K562 (cell line): ENCODE data around the gene SDE2. TPM values are rescaled to one million over a fixed set of nuclear protein-coding genes. Genes with fewer than 3 reads are reported as not detected.
A peak's percentile ranks its signal among the peaks of the same experiment; 100 is the strongest.

Source experiments
- ARID4B ChIP-seq: sonication (generic); formaldehyde crosslinking; IDR thresholded peaks from 2 replicates; pipeline ENCODE4 v1.8.0; 2022; ENCODE audit warnings: mild to moderate bottlenecking, missing genetic modification reagents
- E2F3 ChIP-seq: fragments of 250-450 bp; sonication (Bioruptor Pico); IDR thresholded peaks from 2 replicates; pipeline ENCODE4 v1.4.0; 2020; ENCODE audit warnings: mild to moderate bottlenecking
- GABPA ChIP-seq: fragments of 200-800 bp; sonication (Bioruptor generic); conservative IDR thresholded peaks from 2 replicates; pipeline ENCODE4 v1.6.1; 2016; ENCODE audit warnings: low read depth, missing genetic modification characterization, missing compliant biosample characterization
- JUN ChIP-seq, 2 experiments: sonication (generic) in 1 of 2; formaldehyde crosslinking in 1 of 2; IDR thresholded peaks; 2 replicates each; pipeline versions ENCODE4 v1.6.1 to v1.8.0; 2012 to 2022; ENCODE audit warnings: borderline replicate concordance in 2 of 2, mild to moderate bottlenecking in 2 of 2, improper control_type of control experiment in 1 of 2, low read depth in 1 of 2, low read length in 1 of 2, missing genetic modification reagents in 1 of 2
- NFATC3 ChIP-seq: fragments of 450-650 bp; IDR thresholded peaks from 2 replicates; pipeline ENCODE4 v1.6.1; 2017; ENCODE audit warnings: mild to moderate bottlenecking
- NFYB ChIP-seq: IDR thresholded peaks from 2 replicates; pipeline ENCODE4 v1.6.1; 2011; ENCODE audit warnings: mild to moderate bottlenecking, moderate library complexity; ENCODE audit not compliant: insufficient read length; ENCODE audit errors: extremely low read depth
- RBFOX2 ChIP-seq: fragments of 200-400 bp; formaldehyde crosslinking; IDR thresholded peaks from 2 replicates; pipeline ENCODE4 v1.6.1; 2017; ENCODE audit warnings: low read depth, mild to moderate bottlenecking, low read length, moderate library complexity
- RNF219 ChIP-seq: fragments of 250-450 bp; sonication (Bioruptor Pico); IDR thresholded peaks from 2 replicates; pipeline ENCODE4 v1.5.0; 2022; ENCODE audit warnings: mild to moderate bottlenecking
- SMARCB1 ChIP-seq: IDR thresholded peaks from 2 replicates; pipeline ENCODE4 v1.6.1; 2011; ENCODE audit warnings: improper control_type of control experiment, low read depth; ENCODE audit not compliant: insufficient read length
- SP2 ChIP-seq: IDR thresholded peaks from 2 replicates; pipeline ENCODE4 v1.6.1; 2011; ENCODE audit warnings: mild to moderate bottlenecking, low read depth, low read length, moderate library complexity; ENCODE audit not compliant: poor library complexity, severe bottlenecking; ENCODE audit errors: extremely low read depth
- SRSF3 ChIP-seq: fragments of 200-400 bp; formaldehyde crosslinking; IDR thresholded peaks from 2 replicates; pipeline ENCODE4 v1.6.1; 2016; ENCODE audit warnings: mild to moderate bottlenecking, low read length, moderate library complexity; ENCODE audit not compliant: insufficient read depth
- YY1 ChIP-seq, 3 experiments: IDR thresholded peaks; 2 replicates each; pipeline ENCODE4 v1.6.1; 2011; ENCODE audit warnings: low read length in 2 of 3, mild to moderate bottlenecking in 2 of 3, moderate library complexity in 2 of 3, borderline replicate concordance in 1 of 3, control low read depth in 1 of 3, low read depth in 1 of 3; ENCODE audit not compliant: insufficient read depth in 3 of 3, insufficient replicate concordance in 2 of 3, control insufficient read depth in 1 of 3, insufficient read length in 1 of 3; ENCODE audit errors: extremely low read depth in 1 of 3
- ZFX ChIP-seq: sonication (generic); formaldehyde crosslinking; IDR thresholded peaks from 2 replicates; pipeline ENCODE4 v1.8.0; 2022; ENCODE audit warnings: mild to moderate bottlenecking, missing genetic modification reagents, moderate library complexity
- ZNF124 ChIP-seq: sonication (generic); formaldehyde crosslinking; IDR thresholded peaks from 2 replicates; pipeline ENCODE4 v1.8.1; 2022; ENCODE audit warnings: missing genetic modification reagents
- ZNF707 ChIP-seq: fragments of 250-450 bp; sonication (Bioruptor Pico); conservative IDR thresholded peaks from 2 replicates; pipeline ENCODE4 v1.8.0; 2022; ENCODE audit warnings: inconsistent platforms, mild to moderate bottlenecking, moderate library complexity
- ZNF76 ChIP-seq: fragments of 250-450 bp; sonication (Bioruptor Pico); IDR thresholded peaks from 2 replicates; pipeline ENCODE4 v1.4.0; 2020; ENCODE audit warnings: mild to moderate bottlenecking, moderate library complexity, borderline replicate concordance
- polyA plus RNA-seq, 8 experiments: library from polyadenylated mRNA; depleted of rRNA in 4 of 8; stranded (reverse) in 5 of 8; unstranded in 3 of 8; fragments of >200 nt; fragmentation: Nextera tagmentation in 2 of 8; fragmentation: Illumina TruSeq in 1 of 8; extraction: Ambion mirVana in 2 of 8; extraction: Trizol in 1 of 8; gene quantifications; 2 replicates each; pipeline versions ENCODE4 v1.2.1 to v1.2.3, GENCODE V29; 2011 to 2014; ENCODE audit warnings: inconsistent platforms in 1 of 8, missing spikeins in 1 of 8
- total RNA-seq, 7 experiments: library from RNA; depleted of rRNA in 6 of 7; stranded (reverse); fragments of >200 nt in 6 of 7; fragmentation: Illumina TruSeq in 2 of 7; extraction: Trizol in 2 of 7; gene quantifications; 2 replicates each; pipeline versions ENCODE4 v1.2.1 to v1.2.3, GENCODE V29; 2011 to 2021; ENCODE audit warnings: low replicate concordance in 1 of 7
- TF ChIP-seq, protein P1 (sequence below): fragments of 450-650 bp; conservative IDR thresholded peaks from 2 replicates; pipeline ENCODE4 v1.6.1; 2016; ENCODE audit warnings: missing genetic modification characterization, low read depth, mild to moderate bottlenecking, control low read depth, missing compliant biosample characterization

Gene SDE2
- total and polyA plus RNA-seq, 9 of the 15 experiments (the other 6 are each of a cell fraction or from before 2014, with no cell fraction given) = 14.3 to 62.3 (median 46.0) TPM

DNA sequence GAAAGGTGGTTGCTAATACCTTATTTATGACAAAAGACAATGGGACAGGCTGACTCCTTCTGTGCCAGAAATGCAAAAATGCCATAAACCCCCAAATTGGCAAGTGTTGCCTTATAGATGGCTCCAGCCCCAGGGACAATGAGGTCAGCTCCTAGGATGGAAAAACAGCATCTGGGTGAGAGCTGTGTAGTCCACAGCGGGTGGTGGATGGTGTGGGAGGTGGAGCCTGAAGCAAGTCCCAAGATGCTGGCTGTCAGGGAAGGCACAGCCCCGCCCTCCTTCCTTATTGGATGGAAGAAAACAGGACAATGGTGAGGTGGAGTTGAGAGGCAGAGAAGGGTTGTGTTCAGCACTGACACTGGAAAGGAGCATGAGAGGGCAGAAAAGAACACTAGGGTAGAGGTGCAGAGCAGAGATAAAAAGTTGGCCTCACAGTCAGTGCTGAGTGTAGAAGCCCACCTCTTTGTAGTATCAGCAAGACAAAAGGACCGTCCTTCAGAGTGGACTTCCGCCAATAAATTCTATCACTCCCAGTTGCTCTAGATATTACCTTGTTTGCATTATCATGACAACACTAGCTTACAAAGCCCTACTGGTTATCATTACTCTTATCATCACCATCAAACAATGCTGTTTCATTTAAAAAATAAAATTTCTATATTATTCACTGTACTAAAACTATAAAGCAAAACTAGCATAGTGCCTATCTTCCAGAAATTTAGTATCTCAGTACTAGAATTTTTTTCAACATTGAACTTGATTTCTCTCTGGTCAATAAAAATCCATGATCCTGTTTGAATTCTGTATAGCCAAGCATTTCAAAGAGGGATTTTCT, 3.7 kb upstream of the SDE2 start (continued):
- TF ChIP-seq GABPA (tag) (peak; percentile 56), JUN (IDR thresholded peaks at IDR 0.05; ENCODE audit: borderline replicate concordance, low read depth, low read length) (peak; percentile 51; the same call in 1 of the 2 replicates), JUN (CRISPR knock-in tag; IDR thresholded peaks at IDR 0.05; ENCODE audit: borderline replicate concordance) (no peak), SP2 (no peak), SRSF3 (no peak), NFYB (peak; percentile 81), ZNF707 (no peak), SMARCB1 (peak; percentile 95), YY1 (IDR thresholded peaks at IDR 0.05; ENCODE audit: borderline replicate concordance in 1 of 3, control insufficient read depth in 1 of 3, extremely low read depth in 1 of 3, insufficient read depth in 3 of 3, insufficient read length in 1 of 3, insufficient replicate concordance in 2 of 3, low read depth in 1 of 3, low read length in 2 of 3) (peak in 2 of 3 experiments; percentile 9 to 69), ZNF124 (CRISPR knock-in tag) (no peak), NFATC3 (no peak; the same call in 1 of the 2 replicates), RNF219 (no peak), RBFOX2 (no peak; the same call in none of the 2 replicates), ZNF76 (no peak), E2F3 (CRISPR knock-in tag) (no peak), ZFX (CRISPR knock-in tag) (no peak), ARID4B (CRISPR knock-in tag) (0 out of 2 replicates have a peak, but pooled peaks have one; percentile 3)
- TF ChIP-seq, protein P1, sequence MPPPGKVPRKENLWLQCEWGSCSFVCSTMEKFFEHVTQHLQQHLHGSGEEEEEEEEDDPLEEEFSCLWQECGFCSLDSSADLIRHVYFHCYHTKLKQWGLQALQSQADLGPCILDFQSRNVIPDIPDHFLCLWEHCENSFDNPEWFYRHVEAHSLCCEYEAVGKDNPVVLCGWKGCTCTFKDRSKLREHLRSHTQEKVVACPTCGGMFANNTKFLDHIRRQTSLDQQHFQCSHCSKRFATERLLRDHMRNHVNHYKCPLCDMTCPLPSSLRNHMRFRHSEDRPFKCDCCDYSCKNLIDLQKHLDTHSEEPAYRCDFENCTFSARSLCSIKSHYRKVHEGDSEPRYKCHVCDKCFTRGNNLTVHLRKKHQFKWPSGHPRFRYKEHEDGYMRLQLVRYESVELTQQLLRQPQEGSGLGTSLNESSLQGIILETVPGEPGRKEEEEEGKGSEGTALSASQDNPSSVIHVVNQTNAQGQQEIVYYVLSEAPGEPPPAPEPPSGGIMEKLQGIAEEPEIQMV (tag) = no peak; the same call in 1 of the 2 replicates
